C4-2B (cell line): ENCODE results near the gene SLFNL1.

Experiments
- ZFX ChIP-seq: fragments of 450-650 bp; IDR thresholded peaks from 2 replicates; pipeline ENCODE4 v1.6.1; 2017
- TF ChIP-seq, protein P1 (sequence below): fragments of 450-650 bp; conservative IDR thresholded peaks from 2 replicates; pipeline ENCODE4 v1.5.1; 2017; ENCODE audit warnings: mild to moderate bottlenecking

DNA sequence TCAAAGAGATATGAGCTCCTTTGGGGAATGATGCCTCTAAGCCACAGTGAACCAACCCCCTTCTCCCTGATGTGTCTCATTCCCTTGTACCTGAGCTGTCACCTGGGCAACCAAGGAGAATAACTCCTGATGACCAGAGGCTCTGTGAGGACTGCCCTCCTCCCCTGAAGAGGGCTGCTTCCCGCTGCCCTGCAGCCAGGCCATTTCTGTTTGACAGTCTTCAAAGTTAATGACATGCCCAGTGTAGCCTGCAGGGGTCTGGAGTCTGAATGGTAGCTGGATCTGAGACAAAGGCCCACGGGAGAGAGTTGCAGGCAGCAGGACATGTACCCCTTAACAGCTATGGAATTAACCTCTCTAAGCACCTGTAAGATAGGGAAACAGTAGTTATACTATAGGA is 3.4 kb upstream of the SLFNL1 start:
- TF ChIP-seq, protein P1, sequence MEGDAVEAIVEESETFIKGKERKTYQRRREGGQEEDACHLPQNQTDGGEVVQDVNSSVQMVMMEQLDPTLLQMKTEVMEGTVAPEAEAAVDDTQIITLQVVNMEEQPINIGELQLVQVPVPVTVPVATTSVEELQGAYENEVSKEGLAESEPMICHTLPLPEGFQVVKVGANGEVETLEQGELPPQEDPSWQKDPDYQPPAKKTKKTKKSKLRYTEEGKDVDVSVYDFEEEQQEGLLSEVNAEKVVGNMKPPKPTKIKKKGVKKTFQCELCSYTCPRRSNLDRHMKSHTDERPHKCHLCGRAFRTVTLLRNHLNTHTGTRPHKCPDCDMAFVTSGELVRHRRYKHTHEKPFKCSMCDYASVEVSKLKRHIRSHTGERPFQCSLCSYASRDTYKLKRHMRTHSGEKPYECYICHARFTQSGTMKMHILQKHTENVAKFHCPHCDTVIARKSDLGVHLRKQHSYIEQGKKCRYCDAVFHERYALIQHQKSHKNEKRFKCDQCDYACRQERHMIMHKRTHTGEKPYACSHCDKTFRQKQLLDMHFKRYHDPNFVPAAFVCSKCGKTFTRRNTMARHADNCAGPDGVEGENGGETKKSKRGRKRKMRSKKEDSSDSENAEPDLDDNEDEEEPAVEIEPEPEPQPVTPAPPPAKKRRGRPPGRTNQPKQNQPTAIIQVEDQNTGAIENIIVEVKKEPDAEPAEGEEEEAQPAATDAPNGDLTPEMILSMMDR, result no peak
- TF ChIP-seq ZFX, result no peak
